Measurements from ENCODE around the gene SGCD.

The SGCD gene

DNA sequence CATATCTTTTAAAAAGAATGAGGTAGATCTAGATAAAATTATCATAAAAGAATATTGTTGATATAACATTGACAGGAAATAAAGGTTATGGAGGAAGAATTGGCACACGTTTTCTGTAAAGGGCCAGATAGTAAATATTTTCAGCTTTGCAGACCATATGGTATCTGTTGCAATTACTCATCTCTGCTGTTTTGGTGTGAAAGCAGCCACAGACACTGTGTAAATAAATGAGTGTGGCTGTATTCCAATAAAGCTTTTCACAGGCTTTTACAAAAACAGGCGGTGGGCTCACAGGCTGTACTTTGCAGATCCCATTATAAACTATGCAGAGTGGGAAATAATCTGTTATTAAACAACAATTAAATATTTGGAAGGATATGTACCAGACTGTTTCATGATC lies 87.4 kb downstream of the SGCD start:
- H3K27ac ChIP-seq, result no peak overlapping the region
- no peak for TF ChIP-seq ZFX (IDR thresholded peaks at IDR 0.05)
- TF ChIP-seq, protein P1, sequence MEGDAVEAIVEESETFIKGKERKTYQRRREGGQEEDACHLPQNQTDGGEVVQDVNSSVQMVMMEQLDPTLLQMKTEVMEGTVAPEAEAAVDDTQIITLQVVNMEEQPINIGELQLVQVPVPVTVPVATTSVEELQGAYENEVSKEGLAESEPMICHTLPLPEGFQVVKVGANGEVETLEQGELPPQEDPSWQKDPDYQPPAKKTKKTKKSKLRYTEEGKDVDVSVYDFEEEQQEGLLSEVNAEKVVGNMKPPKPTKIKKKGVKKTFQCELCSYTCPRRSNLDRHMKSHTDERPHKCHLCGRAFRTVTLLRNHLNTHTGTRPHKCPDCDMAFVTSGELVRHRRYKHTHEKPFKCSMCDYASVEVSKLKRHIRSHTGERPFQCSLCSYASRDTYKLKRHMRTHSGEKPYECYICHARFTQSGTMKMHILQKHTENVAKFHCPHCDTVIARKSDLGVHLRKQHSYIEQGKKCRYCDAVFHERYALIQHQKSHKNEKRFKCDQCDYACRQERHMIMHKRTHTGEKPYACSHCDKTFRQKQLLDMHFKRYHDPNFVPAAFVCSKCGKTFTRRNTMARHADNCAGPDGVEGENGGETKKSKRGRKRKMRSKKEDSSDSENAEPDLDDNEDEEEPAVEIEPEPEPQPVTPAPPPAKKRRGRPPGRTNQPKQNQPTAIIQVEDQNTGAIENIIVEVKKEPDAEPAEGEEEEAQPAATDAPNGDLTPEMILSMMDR (conservative IDR thresholded peaks at IDR 0.05), result no peak

- TF ChIP-seq, protein P1 (conservative IDR thresholded peaks at IDR 0.05), result no peak
- TF ChIP-seq ZFX (IDR thresholded peaks at IDR 0.05), result no peak
- H3K27ac ChIP-seq, result no peak overlapping the region
Measured at GRCh38 chr5:156419661-156420060, 92.7 kb downstream of the SGCD start.

DNA sequence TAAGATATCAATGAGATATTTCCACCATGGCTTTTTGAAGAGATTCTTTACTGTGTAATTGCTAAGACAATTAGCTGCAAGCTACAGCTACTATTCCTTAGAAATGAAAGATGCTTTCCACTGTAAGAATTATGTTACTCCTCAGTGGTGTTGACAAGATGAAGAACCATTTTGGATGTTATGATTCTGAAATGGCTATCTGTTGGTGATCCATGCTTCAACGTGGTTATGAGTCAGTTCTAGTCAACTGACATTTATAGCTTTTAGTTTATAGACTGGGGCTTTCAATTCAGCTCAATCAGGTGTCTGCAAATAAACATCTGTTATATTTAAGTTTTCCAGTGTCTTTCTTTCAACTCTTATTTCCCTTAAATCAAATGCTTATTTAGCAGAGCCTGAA lies 93.7 kb downstream of the SGCD start:
- H3K27ac ChIP-seq, result no peak overlapping the region
- TF ChIP-seq, protein P1 (conservative IDR thresholded peaks at IDR 0.05), result no peak
- TF ChIP-seq ZFX (IDR thresholded peaks at IDR 0.05), result no peak

DNA sequence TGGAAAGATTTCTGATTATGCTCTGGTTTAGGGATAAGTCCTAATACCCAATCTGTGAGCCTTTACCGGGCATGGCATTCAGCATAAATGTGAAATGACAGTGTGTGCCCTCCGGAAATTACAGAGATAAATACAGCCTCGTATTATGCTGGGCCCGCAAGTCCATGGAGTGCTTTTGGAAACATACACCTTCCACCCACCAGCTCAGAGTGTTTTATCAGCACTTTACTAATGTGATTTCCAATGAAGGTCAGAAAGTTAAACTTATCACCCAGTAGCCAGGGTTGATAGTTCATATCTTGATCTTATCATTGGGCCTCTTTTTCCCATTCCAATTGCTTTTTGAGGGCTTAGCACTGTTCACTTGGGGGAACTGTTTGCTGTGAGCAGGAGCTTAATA lies 94.8 kb downstream of the SGCD start:
- no peak for TF ChIP-seq ZFX (IDR thresholded peaks at IDR 0.05)
- TF ChIP-seq, protein P1 (conservative IDR thresholded peaks at IDR 0.05), result no peak
- H3K27ac ChIP-seq, result no peak overlapping the region

GRCh38 chr5:156423597-156423996 lies 96.6 kb downstream of the SGCD start:
- H3K27ac ChIP-seq, result no peak overlapping the region
- TF ChIP-seq, protein P1 (conservative IDR thresholded peaks at IDR 0.05), result no peak
- no peak for TF ChIP-seq ZFX (IDR thresholded peaks at IDR 0.05)

- no peak overlapping the region for H3K27ac ChIP-seq
- no peak for TF ChIP-seq ZFX (IDR thresholded peaks at IDR 0.05)
- TF ChIP-seq, protein P1 (conservative IDR thresholded peaks at IDR 0.05), result no peak
Measured at GRCh38 chr5:156427315-156427714, 100.4 kb downstream of the SGCD start.

- TF ChIP-seq, protein P1 (conservative IDR thresholded peaks at IDR 0.05), result no peak
- no peak for TF ChIP-seq ZFX (IDR thresholded peaks at IDR 0.05)
- H3K27ac ChIP-seq, result no peak overlapping the region
Measured at GRCh38 chr5:156431956-156432829, 105.2 kb downstream of the SGCD start.

Data from C4-2B (cell line).